Measurements from ENCODE around the gene INPPL1.

INPPL1 gene

DNA sequence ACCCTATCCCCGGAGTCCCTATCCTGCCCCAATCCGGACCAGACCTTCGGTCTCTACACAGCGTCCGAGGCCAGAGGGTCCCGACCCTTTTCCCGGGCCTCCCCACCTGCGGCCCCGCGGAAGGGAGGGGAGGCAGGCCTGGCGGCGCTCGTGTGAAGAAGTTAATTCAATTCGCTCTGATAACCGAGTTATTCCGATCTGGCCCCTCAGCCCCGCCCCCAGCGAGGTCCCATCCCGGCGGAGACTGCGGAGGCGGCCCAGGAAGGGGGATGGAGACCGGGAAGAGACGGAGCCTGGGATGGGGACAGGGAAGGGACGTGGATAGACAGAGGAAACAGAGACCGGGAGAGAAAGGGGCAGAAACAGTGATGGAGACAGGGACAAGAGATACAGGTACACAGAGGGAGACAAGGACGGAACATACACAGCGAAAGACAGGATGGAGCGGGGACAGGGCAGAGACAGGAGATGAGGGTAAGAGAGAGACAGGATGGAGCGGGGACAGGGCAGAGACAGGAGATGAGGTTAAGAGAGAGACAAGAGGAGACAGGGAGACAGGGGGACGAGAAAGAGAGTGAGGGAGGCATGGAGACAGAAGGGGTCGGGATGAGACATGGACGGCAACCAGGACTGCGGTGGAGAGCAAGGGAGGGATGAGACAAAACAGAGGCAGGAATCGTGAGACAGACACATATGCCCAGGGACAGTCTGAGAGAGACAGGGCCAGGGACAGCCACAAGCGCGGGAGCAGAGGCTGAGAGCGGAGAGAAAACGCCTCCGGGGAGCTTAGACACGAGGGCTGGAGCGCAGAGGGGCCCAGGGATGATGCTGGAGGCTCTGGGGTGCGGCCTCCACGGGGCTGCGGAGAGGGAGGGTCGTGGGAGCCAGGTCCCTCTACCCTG is 20.0 kb downstream of the INPPL1 start:
- Histone ChIP-seq H3K36me3 (ENCODE audit: control insufficient read depth, insufficient read depth, low read length) (no peaks in the 10 kb centered on the region), H3K4me1 (ENCODE audit: control insufficient read depth, insufficient read depth, low read length, poor library complexity, severe bottlenecking) (peaks cover 20% of the 10 kb centered on the region), H3K27ac (ENCODE audit: insufficient read depth, low read length, poor library complexity, severe bottlenecking) (no peak overlapping the region), H3K9me3 (ENCODE audit: control insufficient read depth, low read length) (no peaks in the 10 kb centered on the region), H3K4me3 (ENCODE audit: insufficient read depth, low read depth, low read length, poor library complexity, severe bottlenecking) (no peak overlapping the region), H3K27me3 (replicated peaks; ENCODE audit: control insufficient read depth, insufficient read depth, low read length, poor library complexity, severe bottlenecking) (peaks cover 47% of the 10 kb centered on the region)
- no peak for DNase-seq

- Histone ChIP-seq H3K4me3 (ENCODE audit: insufficient read depth, low read depth, low read length, poor library complexity, severe bottlenecking) (no peak overlapping the region), H3K27me3 (replicated peaks; ENCODE audit: control insufficient read depth, insufficient read depth, low read length, poor library complexity, severe bottlenecking) (peaks cover 42% of the 10 kb centered on the region), H3K27ac (ENCODE audit: insufficient read depth, low read length, poor library complexity, severe bottlenecking) (no peak overlapping the region), H3K9me3 (ENCODE audit: control insufficient read depth, low read length) (no peaks in the 10 kb centered on the region), H3K4me1 (ENCODE audit: control insufficient read depth, insufficient read depth, low read length, poor library complexity, severe bottlenecking) (peaks cover 15% of the 10 kb centered on the region), H3K36me3 (ENCODE audit: control insufficient read depth, insufficient read depth, low read length) (no peaks in the 10 kb centered on the region)
- DNase-seq, result no peak
These were observed 20.8 kb downstream of the INPPL1 start for GRCh38 chr11:72245263-72245816.

- Histone ChIP-seq H3K4me1 (ENCODE audit: control insufficient read depth, insufficient read depth, low read length, poor library complexity, severe bottlenecking) (peaks cover 8% of the 10 kb centered on the region), H3K4me3 (ENCODE audit: insufficient read depth, low read depth, low read length, poor library complexity, severe bottlenecking) (no peak overlapping the region), H3K9me3 (ENCODE audit: control insufficient read depth, low read length) (no peaks in the 10 kb centered on the region), H3K27me3 (replicated peaks; ENCODE audit: control insufficient read depth, insufficient read depth, low read length, poor library complexity, severe bottlenecking) (peaks cover 25% of the 10 kb centered on the region), H3K36me3 (ENCODE audit: control insufficient read depth, insufficient read depth, low read length) (no peaks in the 10 kb centered on the region), H3K27ac (ENCODE audit: insufficient read depth, low read length, poor library complexity, severe bottlenecking) (no peak overlapping the region)
- DNase-seq, result no peak
These were observed 23.0 kb downstream of the INPPL1 start for GRCh38 chr11:72247584-72247983.

DNA sequence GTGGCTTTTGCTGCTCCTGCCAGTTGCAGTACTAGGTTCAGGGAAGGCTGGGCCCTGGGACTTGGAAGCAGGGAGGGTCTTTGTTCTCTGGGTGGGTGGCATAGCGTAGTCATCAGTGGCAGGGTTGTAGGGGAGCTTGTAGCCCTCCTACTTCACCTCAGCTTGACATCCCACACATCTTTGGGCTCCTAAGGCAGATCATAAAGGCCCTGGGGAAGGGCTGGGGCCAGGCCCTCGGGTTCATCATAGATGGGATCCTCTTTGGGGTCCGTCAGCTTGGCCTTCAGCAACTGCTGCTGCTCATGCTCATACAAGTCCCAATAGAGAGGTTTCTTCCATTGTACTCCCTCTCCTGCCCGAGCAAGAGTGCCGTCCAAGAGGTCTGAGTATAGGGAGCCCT is 25.4 kb downstream of the INPPL1 start:
- Histone ChIP-seq H3K27ac (ENCODE audit: insufficient read depth, low read length, poor library complexity, severe bottlenecking) (no peak overlapping the region), H3K27me3 (replicated peaks; ENCODE audit: control insufficient read depth, insufficient read depth, low read length, poor library complexity, severe bottlenecking) (peaks cover 3% of the 10 kb centered on the region), H3K36me3 (ENCODE audit: control insufficient read depth, insufficient read depth, low read length) (no peaks in the 10 kb centered on the region), H3K4me3 (ENCODE audit: insufficient read depth, low read depth, low read length, poor library complexity, severe bottlenecking) (no peak overlapping the region), H3K4me1 (ENCODE audit: control insufficient read depth, insufficient read depth, low read length, poor library complexity, severe bottlenecking) (no peaks in the 10 kb centered on the region), H3K9me3 (ENCODE audit: control insufficient read depth, low read length) (no peaks in the 10 kb centered on the region)
- no peak for DNase-seq

DNA sequence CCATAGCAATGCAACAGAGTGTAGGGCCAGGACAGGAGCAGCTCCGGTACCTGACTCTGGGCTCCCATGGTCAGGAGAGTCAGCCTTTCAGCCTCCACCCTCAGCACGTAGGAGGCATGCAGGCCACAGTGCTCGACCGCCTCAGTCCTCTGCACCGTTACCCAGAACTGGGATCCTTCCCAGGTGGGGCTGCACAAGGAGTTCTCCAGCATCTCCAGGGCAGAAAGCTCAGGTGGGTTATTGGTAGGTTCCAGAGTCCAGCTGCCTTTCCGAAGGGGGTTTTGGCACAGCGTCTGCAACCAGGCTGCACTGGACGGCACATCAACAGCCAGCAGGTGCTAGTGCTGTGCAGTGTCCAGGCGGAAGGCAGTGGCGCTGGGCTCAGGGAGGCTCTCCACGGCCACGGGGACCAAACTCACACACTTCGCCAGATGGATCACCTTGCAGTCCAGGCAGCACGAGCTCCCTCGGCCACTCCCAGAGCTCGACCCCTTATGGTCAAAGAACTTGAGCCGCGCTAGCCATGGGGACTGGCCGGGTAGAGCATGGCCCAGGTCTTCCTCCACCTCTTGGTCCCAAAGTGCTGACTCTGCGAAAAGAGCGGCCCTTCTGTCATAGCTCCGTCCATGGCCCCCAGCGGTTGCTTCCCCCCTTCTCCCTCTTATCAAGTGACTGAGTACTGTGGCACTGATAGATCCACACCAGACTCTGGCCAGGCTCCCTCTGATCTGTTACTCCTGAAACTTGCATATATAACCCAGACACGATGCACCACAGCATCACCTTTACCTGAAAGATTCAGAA is 26.3 kb downstream of the INPPL1 start:
- H3K9me3 ChIP-seq (ENCODE audit: control insufficient read depth, low read length), result no peaks in the 10 kb centered on the region
- H3K4me1 ChIP-seq (ENCODE audit: control insufficient read depth, insufficient read depth, low read length, poor library complexity, severe bottlenecking), result no peaks in the 10 kb centered on the region
- no peak for DNase-seq
- H3K27ac ChIP-seq (ENCODE audit: insufficient read depth, low read length, poor library complexity, severe bottlenecking), result no peak overlapping the region
- no peaks in the 10 kb centered on the region for H3K36me3 ChIP-seq (ENCODE audit: control insufficient read depth, insufficient read depth, low read length)
- H3K4me3 ChIP-seq (ENCODE audit: insufficient read depth, low read depth, low read length, poor library complexity, severe bottlenecking), result no peak overlapping the region
- H3K27me3 ChIP-seq (replicated peaks; ENCODE audit: control insufficient read depth, insufficient read depth, low read length, poor library complexity, severe bottlenecking), result no peaks in the 10 kb centered on the region

GRCh38 chr11:72251614-72252013 is 27.0 kb downstream of the INPPL1 start:
- H3K27me3 ChIP-seq (replicated peaks; ENCODE audit: control insufficient read depth, insufficient read depth, low read length, poor library complexity, severe bottlenecking), result no peaks in the 10 kb centered on the region
- H3K27ac ChIP-seq (ENCODE audit: insufficient read depth, low read length, poor library complexity, severe bottlenecking), result no peak overlapping the region
- no peaks in the 10 kb centered on the region for H3K36me3 ChIP-seq (ENCODE audit: control insufficient read depth, insufficient read depth, low read length)
- H3K4me1 ChIP-seq (ENCODE audit: control insufficient read depth, insufficient read depth, low read length, poor library complexity, severe bottlenecking), result no peaks in the 10 kb centered on the region
- no peaks in the 10 kb centered on the region for H3K9me3 ChIP-seq (ENCODE audit: control insufficient read depth, low read length)
- H3K4me3 ChIP-seq (ENCODE audit: insufficient read depth, low read depth, low read length, poor library complexity, severe bottlenecking), result no peak overlapping the region
- no peak for DNase-seq

DNA sequence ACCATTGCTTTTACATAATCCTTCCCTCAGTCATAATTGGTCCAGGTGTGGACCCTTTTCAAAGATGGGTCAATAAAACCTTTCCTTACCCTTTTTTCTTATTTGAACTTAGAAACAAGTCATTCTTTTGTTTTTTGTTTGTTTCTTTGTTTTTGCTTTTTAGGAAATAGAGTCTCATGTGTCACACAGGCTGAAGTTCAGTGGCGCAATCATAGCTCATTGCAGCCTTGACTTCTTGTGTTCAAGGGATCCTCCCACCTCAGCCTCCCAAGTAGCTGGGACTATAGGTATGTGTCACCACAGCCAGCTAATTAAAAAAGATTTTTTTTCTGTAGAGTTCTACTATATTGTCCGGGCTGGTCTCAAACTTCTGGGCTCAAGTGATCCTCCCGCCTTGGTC is 28.8 kb downstream of the INPPL1 start:
- no peaks in the 10 kb centered on the region for H3K27me3 ChIP-seq (replicated peaks; ENCODE audit: control insufficient read depth, insufficient read depth, low read length, poor library complexity, severe bottlenecking)

DNA sequence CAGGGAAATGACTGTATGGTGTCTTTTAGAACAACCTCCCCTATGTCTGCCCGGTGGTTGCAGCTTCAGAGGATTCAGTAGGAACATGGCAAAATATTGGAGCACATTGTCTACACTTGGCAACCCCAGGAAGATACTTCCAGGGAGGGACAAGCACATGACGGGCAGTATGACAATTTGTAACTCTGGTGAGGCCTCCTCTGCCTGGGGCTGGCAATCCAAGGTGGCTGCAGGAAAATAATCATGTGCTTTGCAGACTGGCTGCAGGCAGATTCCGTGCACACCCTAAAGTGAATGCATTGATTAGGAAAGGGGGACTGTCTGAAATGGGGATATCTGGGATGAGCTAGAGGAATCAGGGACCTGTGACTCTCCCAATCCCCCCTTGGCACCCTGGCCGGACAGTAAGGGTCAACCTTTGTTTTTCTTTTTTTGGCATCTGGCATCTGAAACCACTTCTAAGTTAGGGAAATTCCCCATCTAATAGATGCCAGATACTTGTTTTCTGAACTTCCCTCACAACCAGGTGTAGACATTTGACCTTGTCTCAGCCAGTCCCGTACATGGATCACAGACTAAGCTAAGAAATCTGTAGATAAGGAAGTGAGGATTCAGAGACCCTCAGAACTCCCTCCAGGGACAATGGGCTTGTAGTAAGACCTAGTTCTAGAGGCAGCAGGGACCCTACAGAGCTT is 29.9 kb downstream of the INPPL1 start:
- no peaks in the 10 kb centered on the region for H3K27me3 ChIP-seq (replicated peaks; ENCODE audit: control insufficient read depth, insufficient read depth, low read length, poor library complexity, severe bottlenecking)
- H3K27ac ChIP-seq (ENCODE audit: insufficient read depth, low read length, poor library complexity, severe bottlenecking), result no peak overlapping the region
- H3K4me3 ChIP-seq (ENCODE audit: insufficient read depth, low read depth, low read length, poor library complexity, severe bottlenecking), result no peak overlapping the region
- no peak for DNase-seq
- H3K36me3 ChIP-seq (ENCODE audit: control insufficient read depth, insufficient read depth, low read length), result no peaks in the 10 kb centered on the region
- no peaks in the 10 kb centered on the region for H3K9me3 ChIP-seq (ENCODE audit: control insufficient read depth, low read length)
- no peaks in the 10 kb centered on the region for H3K4me1 ChIP-seq (ENCODE audit: control insufficient read depth, insufficient read depth, low read length, poor library complexity, severe bottlenecking)

More for the DNA sequence above, 28.8 kb downstream of the INPPL1 start:
- H3K9me3 ChIP-seq (ENCODE audit: control insufficient read depth, low read length), result no peaks in the 10 kb centered on the region
- H3K27ac ChIP-seq (ENCODE audit: insufficient read depth, low read length, poor library complexity, severe bottlenecking), result no peak overlapping the region
- no peaks in the 10 kb centered on the region for H3K36me3 ChIP-seq (ENCODE audit: control insufficient read depth, insufficient read depth, low read length)
- no peak for DNase-seq
- H3K4me1 ChIP-seq (ENCODE audit: control insufficient read depth, insufficient read depth, low read length, poor library complexity, severe bottlenecking), result no peaks in the 10 kb centered on the region
- no peak overlapping the region for H3K4me3 ChIP-seq (ENCODE audit: insufficient read depth, low read depth, low read length, poor library complexity, severe bottlenecking)

GRCh38 chr11:72257570-72257969 is 33.0 kb downstream of the INPPL1 start:
- no peak for DNase-seq
- no peak overlapping the region for H3K4me3 ChIP-seq (ENCODE audit: insufficient read depth, low read depth, low read length, poor library complexity, severe bottlenecking)
- H3K36me3 ChIP-seq (ENCODE audit: control insufficient read depth, insufficient read depth, low read length), result no peaks in the 10 kb centered on the region
- H3K9me3 ChIP-seq (ENCODE audit: control insufficient read depth, low read length), result no peaks in the 10 kb centered on the region
- no peak overlapping the region for H3K27ac ChIP-seq (ENCODE audit: insufficient read depth, low read length, poor library complexity, severe bottlenecking)
- no peaks in the 10 kb centered on the region for H3K27me3 ChIP-seq (replicated peaks; ENCODE audit: control insufficient read depth, insufficient read depth, low read length, poor library complexity, severe bottlenecking)
- no peaks in the 10 kb centered on the region for H3K4me1 ChIP-seq (ENCODE audit: control insufficient read depth, insufficient read depth, low read length, poor library complexity, severe bottlenecking)
